ENCODE data around the gene AICDA. TPM values are rescaled to one million over a fixed set of nuclear protein-coding genes. Genes with fewer than 3 reads are reported as not detected.
"Not testable (repeated sequence)": the region's sequence is repeated elsewhere in the genome, so short reads cannot be mapped to it uniquely, and the experiment has no call there.

Gene AICDA
- total RNA-seq, 1 donor from 2014 or later = not detected

DNA sequence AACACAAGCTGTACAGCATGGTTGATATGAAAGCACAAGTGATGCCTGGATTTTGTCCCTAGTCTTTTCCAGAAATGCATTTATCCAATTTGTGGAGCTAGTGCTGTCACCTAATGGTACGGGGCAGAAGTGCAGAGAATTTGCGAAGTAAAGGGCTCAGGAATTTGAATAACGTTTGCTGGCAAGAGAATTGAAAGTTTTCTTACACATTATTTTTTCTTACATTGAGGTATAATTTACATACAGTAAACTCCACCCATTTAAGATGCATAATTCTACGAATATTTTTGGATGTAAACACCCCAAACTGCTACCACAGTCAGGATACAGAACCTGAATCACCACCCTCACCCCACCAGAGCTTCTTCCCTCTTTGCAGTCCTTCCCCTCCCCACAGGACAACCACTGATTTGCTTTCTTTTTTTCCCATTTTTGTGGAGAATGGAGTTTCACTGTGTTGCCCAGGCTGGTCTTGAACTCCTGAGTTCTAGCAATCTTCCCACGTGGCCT is 3.5 kb downstream of the AICDA start:
- no peak for DNase-seq

DNA sequence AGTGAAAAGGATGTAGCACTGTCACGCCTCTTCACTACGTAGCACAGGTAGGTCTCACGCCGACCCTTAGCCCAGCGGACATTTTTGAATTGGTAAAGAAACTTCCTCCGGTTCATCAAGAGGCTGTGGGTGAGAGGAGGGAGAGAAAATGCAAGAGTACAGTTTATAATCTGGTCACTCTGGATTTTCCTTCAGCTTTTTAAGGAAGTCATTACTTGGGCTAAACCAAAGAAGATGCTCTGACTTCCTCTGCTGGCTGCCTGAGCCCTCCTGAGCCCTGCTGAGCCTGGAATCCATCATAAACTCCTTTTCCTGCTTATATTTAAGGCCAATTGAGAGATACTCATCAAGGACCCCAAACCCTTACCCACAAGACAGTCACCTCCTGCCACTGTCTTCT is 5.8 kb downstream of the AICDA start:
- DNase-seq = no peak

- DNase-seq = no peak
Observed at GRCh38 chr12:8605057-8605456, 7.6 kb downstream of the AICDA start.

DNA sequence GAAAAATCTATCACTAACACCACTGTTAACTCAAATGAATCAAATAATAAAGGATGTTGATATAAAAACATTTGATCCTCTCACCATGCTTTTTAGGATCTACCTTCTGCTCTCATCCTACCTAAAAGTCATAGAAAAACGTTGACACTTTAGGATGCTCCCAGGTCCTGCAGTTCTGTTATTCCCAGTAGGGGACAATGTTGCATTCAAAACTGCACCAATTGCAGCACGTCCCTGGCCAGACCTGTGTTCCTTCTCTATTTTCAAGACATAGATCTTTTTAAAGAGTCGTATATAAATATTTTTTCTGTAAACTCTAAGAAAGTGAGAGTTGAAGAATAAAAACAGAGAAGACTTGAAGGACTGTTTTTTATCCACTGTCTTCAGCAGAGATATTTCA is 8.8 kb downstream of the AICDA start:
- no peak for DNase-seq

DNA sequence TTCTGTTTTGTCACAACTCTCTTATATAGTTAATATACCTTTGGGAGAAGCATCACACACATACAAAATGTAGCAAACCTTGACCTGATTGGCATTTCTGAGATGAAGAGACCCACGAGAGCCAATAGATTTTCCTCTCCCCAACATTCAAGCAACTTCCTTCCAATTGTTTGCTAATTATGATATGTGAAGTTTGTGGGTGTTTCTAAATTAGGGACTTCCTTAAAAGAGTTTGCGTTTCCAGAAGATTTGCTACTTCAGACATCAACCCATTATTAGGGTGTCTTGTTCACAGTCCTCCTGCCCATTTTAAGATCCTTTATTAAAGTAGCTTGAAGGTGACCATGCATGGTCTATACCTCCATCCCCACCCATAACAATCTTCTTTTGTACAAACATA is 9.4 kb downstream of the AICDA start:
- no peak for DNase-seq

- no peak for DNase-seq
Observed at GRCh38 chr12:8596561-8596960, 16.1 kb downstream of the AICDA start.

DNA sequence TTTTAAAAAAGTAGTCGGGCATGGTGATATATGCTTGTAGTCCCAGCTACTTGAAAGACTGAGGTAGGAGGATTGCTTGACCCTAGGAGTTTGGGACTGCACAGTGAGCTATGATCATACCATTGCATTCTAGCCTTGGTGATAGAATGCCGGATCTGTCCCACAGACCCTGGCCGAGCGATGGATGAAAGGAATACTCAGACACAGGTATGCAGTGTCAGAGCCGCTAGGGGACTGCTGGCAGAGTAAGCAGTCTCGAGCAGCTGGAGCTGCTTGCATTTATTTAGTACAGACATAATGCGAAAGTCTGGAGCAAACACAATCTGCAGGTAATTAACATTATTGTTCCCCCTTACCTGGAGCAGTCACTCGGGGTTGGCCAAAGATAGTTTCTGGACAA is 18.6 kb downstream of the AICDA start:
- DNase-seq = no peak

DNA sequence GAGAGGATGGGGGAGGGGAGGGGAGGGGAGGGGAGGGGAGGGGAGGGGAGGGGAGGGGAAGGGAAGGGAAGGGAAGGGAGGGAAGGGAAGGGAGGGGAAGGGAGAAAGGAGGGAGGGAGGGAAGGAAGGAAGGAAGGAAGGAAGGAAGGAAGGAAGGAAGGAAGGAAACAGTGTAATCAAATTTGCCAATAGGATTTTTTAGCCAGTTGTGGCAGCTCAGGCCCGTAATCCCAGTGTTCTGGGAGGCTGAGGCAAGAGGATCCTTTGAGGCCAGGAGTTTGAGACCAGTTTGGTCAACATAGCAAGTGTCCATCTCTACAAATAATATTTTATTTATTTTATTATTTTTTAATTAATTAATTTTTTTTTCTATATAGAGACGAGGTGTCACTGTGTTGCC is 19.4 kb downstream of the AICDA start:
- no peak for DNase-seq

DNA sequence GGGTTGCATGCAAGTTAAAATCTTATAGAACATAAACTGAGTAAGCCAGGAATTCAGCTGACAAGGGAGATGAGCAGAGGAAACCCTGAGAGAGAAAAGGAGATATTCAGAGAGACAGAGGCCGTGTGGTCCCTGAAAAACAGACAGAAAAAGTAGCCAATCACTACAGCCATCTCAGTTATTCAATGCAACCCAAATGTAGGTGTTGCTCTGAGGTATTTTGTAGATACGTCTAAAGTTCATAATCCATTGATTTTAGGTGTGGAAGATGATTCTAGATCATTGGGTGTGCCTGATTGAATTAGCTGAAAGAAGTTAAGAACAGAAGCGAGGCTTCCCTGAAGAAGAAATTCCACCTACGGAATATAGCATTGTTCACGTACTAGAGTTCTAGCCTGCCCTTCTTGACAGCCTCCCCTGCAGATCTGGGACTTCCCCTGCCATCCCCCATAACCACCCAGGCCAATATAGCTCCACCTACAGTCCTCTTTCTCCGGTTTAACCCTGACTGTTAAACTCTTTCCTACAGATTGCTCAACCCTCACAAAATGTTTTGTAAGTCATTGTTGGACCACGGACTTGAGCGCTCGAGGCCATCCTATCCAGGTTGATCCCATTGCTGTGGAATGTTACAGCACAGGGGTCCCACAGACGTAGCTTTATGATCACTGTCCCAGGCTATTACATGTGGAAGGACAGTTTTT is 21.7 kb downstream of the AICDA start:
- no peak for DNase-seq

GRCh38 chr12:8589679-8590078 is 23.0 kb downstream of the AICDA start:
- DNase-seq = no peak

DNA sequence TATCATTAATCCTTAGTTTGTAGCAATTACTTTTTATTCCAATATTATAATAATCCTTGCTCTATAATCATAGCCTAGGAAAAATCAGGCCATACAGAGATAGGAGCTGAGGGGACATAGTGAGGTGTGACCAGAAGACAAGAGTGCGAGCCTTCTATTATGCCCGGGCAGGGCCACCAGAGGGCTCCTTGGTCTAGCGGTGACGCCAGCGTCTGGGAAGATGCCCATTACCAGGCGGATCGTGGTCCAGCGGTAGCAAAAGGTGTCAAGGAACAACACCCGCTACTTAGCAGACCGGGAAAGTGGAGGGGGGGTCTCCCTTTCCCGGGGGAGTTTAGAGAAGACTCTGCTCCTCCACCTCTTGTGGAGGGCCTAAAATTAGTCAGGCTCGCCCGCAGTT is 28.2 kb downstream of the AICDA start:
- not testable (repeated sequence) for DNase-seq

DNA sequence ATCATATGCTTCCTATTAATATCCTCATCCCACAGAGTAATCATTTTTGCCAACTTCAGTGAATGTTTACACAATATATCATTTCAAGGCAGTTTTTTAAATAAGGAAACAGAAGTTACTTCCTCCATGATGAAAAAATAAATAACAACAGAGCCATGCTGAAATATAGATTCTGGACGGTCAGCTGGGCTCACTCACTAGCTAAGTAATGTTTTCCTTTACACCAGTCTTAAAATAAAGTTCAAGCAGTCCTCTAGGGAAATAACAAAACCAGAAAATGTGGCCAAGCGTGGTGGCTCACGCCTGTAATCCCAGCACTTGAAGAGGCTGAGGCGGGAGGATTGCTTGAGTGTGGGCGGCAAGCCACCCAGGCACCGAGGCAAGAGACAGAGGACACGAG is 28.7 kb downstream of the AICDA start:
- peak; percentile 11 for DNase-seq

DNA sequence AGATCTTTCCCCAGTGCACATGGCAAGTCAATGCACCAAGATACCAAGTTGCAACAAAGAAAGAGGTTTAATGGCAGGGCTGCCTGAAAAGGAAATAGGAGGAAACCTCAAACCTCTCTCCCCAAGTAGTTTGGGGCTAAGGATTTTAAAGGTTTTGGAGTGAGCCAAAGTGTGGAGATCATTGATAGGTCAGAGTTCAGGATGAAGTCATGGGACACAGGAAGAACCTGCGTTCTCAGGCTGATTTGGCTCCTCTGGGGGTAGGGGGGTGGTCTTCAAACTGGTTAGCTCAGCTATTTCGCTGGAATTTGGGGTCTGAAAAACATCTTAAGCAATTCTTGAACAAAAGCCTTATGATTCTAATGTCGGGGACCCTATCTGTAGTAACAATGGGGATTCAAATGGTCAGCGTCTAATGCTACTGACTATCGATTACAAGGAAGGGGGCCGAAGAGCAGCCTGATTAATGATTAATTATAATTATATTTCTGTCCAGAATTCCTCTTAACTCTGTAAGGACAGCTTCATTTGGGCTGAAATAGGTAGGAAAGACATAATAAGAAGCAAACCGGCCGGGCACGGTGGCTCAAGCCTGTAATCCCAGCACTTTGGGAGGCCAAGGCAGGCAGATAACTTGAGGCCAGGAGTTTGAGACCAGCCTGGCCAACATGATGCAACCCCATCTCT is 31.4 kb downstream of the AICDA start:
- DNase-seq = no peak

- DNase-seq = no peak
Observed at GRCh38 chr12:8577879-8578278, 34.8 kb downstream of the AICDA start.

DNA sequence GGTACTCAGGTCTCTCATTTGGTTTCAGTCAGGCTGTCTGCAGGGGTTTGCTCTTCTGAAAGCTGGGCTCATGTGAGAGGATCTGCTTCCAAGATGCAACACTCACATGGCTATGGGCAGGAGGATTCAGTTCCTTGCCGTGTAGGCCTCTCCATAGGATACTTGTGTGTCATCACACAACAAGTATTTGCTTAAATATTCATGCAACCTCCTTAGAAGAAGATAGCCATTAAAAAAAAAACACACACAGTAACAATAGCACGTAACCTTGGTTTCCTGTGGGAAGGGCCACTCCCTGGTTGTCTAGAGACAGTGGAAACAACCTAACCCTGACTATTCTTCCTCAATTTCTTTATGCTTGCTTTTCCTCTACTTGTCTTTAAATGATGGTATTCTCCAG is 40.2 kb downstream of the AICDA start:
- DNase-seq = no peak

DNA sequence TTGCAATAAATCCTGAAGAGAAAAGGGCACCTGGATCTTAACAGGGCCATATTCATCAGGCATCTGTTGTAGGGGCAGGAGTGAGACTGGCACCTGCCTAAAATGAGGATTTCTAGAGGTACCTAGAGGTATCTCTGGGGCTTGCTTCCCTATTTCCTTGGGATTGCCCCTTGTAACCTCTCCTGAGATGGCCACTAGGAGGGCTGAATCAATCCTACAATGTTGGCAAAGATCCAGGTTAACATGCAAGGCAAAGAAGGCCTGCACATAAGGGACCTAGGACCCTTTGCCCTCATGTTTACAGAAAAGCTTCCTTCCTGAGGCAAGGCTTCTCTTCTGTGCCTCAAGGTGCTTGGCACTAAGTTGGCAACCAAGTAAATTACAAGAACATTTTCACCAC is 46.1 kb downstream of the AICDA start:
- no peak for DNase-seq

GRCh38 chr12:8566052-8566451 is 46.6 kb downstream of the AICDA start:
- not testable (repeated sequence) for DNase-seq

DNA sequence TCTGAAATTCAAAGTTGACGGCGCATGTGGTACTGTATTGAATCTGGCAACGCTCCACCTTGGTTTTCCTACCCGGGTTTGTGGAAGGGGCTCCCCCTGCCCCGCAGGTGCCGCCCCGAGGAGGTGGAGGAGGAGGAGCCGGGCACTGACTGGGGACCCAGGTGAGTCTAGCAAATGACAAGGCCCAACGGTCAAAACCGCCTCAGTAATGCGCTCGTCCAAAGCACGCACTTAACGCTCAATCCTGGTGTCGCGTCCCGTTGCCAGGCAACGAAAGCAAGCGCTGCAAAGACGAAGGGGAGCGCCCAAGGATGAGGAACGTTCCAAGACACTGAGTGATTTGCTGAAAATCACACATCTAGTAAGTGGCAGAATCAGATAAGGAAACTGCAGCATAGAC is 48.0 kb downstream of the AICDA start:
- DNase-seq = no peak

- no peak for DNase-seq
Observed at GRCh38 chr12:8563356-8563755, 49.3 kb downstream of the AICDA start.

DNA sequence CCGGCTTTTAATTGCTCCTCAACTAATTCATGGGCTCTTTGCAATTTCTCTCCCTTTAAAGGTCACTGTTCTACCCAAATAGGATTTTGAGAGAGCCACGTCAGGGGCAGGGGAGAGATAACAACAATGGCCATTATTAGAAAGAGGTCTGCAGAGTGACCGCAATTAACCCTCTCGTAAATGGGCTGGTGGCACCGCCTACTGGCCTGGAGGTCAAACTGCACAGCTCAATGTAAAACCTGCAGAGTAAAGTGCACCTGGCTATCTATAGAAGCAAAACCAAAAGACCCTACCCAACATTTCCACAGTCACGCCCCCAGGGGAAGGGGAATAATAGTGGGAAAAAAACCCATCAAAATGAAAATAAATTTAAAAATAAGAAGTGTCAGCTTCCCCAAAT is 50.3 kb downstream of the AICDA start:
- DNase-seq = no peak

GRCh38 chr12:8561011-8561410 is 51.6 kb downstream of the AICDA start:
- no peak for DNase-seq

DNA sequence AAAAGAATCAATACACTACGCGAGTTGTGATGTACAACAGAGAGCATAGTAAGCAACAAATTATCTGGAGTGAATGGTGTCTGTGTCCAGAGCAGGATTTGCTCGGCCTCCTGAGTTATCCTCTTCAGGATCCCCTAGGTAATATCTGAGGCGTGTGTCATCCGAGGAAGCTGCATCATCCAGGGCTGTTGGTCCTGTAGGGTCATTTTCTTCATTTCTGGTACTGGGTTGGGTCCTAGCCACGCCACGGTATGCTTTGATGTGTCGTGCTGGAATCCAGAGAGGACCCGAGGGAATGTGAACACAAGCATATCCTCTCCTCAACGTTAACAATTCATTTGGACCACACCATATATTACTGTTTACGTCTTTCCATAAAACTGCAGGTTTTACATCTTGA is 53.0 kb downstream of the AICDA start:
- DNase-seq = no peak

GRCh38 chr12:8556531-8557097 is 56.0 kb downstream of the AICDA start:
- no peak for DNase-seq
